ENCODE results near the gene SMAD2.

SMAD2 gene

DNA sequence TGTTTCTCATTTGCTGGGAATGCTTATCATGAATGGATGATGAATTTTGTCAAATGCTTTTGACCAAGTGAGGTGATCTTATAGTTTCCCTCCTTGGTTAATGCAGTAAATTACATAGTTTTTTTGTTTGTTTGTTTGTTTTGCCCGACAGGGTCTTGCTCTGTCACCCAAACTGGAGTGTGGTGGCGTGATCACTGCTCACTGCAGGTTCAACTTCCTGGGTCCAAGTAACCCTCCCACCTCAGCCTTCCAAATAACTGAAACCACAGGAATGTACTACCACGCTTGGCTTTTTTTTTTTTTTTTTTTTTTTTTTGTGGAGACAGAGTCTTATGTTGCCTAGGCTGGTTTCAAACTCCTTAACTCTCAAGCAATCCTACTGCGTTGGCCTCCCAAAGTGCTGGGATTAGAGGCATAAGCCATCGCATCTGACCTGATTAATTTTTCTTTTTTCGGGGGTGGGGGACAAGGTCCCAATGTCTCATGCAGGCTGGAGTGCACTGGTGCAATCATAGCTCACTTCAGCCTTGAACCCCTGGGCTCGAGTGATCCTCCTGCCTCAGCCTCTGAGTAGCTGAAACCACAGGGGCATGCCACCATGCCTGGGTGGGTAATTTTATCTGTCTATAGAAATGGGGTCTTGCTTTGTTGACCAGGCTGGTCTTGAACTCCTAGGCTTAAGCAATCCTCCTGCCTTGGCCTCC is 48.6 kb downstream of the SMAD2 start:
- DNase-seq (ENCODE audit: extremely low spot score), result no peak
- TF ChIP-seq FOXM1 (IDR thresholded peaks at IDR 0.05; ENCODE audit: borderline replicate concordance) (no peak), NFRKB (IDR thresholded peaks at IDR 0.05) (no peak), ARNT (IDR thresholded peaks at IDR 0.05) (no peak), SUZ12 (IDR thresholded peaks at IDR 0.05) (no peak), ZNF384 (IDR thresholded peaks at IDR 0.05) (0 out of 2 replicates have a peak, but pooled peaks have one; percentile 25)
- ChIA-PET POLR2A (no interaction called here), CTCF (no interaction called here)

- CTCF ChIA-PET, result no interaction called here
- no peak for DNase-seq (ENCODE audit: extremely low spot score)
- TF ChIP-seq LEF1 (IDR thresholded peaks at IDR 0.05; ENCODE audit: borderline replicate concordance) (no peak), ARNT (IDR thresholded peaks at IDR 0.05) (no peak), ELF4 (IDR thresholded peaks at IDR 0.05) (no peak), FOXK2 (IDR thresholded peaks at IDR 0.05) (no peak), SP1 (IDR thresholded peaks at IDR 0.05) (no peak), TARDBP (IDR thresholded peaks at IDR 0.05) (no peak), FOXA1 (IDR thresholded peaks at IDR 0.05) (no peak), HDGF (IDR thresholded peaks at IDR 0.05; ENCODE audit: borderline replicate concordance) (no peak), ZNF384 (IDR thresholded peaks at IDR 0.05) (no peak), FOXM1 (IDR thresholded peaks at IDR 0.05; ENCODE audit: borderline replicate concordance) (no peak), SUZ12 (IDR thresholded peaks at IDR 0.05) (no peak), CTBP1 (IDR thresholded peaks at IDR 0.05; ENCODE audit: borderline replicate concordance) (no peak)
- POLR2A ChIA-PET, result no interaction called here
Observed at GRCh38 chr18:47881042-47881441, 49.4 kb downstream of the SMAD2 start.

GRCh38 chr18:47877892-47878291 is 52.6 kb downstream of the SMAD2 start:
- DNase-seq (ENCODE audit: extremely low spot score), result no peak
- TF ChIP-seq CTBP1 (IDR thresholded peaks at IDR 0.05; ENCODE audit: borderline replicate concordance) (no peak), ZNF384 (IDR thresholded peaks at IDR 0.05) (no peak), FOXA1 (IDR thresholded peaks at IDR 0.05) (no peak), FOXK2 (IDR thresholded peaks at IDR 0.05) (no peak), FOXM1 (IDR thresholded peaks at IDR 0.05; ENCODE audit: borderline replicate concordance) (no peak), LEF1 (IDR thresholded peaks at IDR 0.05; ENCODE audit: borderline replicate concordance) (no peak), NFRKB (IDR thresholded peaks at IDR 0.05) (no peak), L3MBTL2 (conservative IDR thresholded peaks at IDR 0.05) (no peak), ELF4 (IDR thresholded peaks at IDR 0.05) (no peak)
- ChIA-PET CTCF (interaction anchor here (1.1 kb wide), 1 partner anchor 12 kb away, joined by 5 read pairs; no protein-coding TSS in a partner anchor), POLR2A (interaction anchor here (0.9 kb wide), 1 partner anchor 53 kb away, joined by 3 read pairs; the partner anchor contains the start of gene SMAD2)

- DNase-seq (ENCODE audit: extremely low spot score), result no peak
- TF ChIP-seq BHLHE40 (IDR thresholded peaks at IDR 0.05; ENCODE audit: borderline replicate concordance) (no peak), ZNF384 (IDR thresholded peaks at IDR 0.05) (no peak), ARNT (IDR thresholded peaks at IDR 0.05) (no peak), HDGF (IDR thresholded peaks at IDR 0.05; ENCODE audit: borderline replicate concordance) (no peak), NFRKB (IDR thresholded peaks at IDR 0.05) (no peak), SP1 (IDR thresholded peaks at IDR 0.05) (no peak), LEF1 (IDR thresholded peaks at IDR 0.05; ENCODE audit: borderline replicate concordance) (no peak), SUZ12 (IDR thresholded peaks at IDR 0.05) (no peak), CTBP1 (IDR thresholded peaks at IDR 0.05; ENCODE audit: borderline replicate concordance) (no peak), FOXA1 (IDR thresholded peaks at IDR 0.05) (no peak), FOXM1 (IDR thresholded peaks at IDR 0.05; ENCODE audit: borderline replicate concordance) (no peak), ELF4 (IDR thresholded peaks at IDR 0.05) (no peak), TARDBP (IDR thresholded peaks at IDR 0.05) (no peak), L3MBTL2 (conservative IDR thresholded peaks at IDR 0.05) (no peak), FOXK2 (IDR thresholded peaks at IDR 0.05) (no peak)
- TF ChIP-seq, protein P1, sequence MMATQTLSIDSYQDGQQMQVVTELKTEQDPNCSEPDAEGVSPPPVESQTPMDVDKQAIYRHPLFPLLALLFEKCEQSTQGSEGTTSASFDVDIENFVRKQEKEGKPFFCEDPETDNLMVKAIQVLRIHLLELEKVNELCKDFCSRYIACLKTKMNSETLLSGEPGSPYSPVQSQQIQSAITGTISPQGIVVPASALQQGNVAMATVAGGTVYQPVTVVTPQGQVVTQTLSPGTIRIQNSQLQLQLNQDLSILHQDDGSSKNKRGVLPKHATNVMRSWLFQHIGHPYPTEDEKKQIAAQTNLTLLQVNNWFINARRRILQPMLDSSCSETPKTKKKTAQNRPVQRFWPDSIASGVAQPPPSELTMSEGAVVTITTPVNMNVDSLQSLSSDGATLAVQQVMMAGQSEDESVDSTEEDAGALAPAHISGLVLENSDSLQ (IDR thresholded peaks at IDR 0.05), result no peak
- ChIA-PET POLR2A (no interaction called here), CTCF (no interaction called here)
Observed at GRCh38 chr18:47876813-47877212, 53.6 kb downstream of the SMAD2 start.

GRCh38 chr18:47873625-47874024 is 56.8 kb downstream of the SMAD2 start:
- ChIA-PET CTCF (no interaction called here), POLR2A (no interaction called here)
- TF ChIP-seq HDGF (IDR thresholded peaks at IDR 0.05; ENCODE audit: borderline replicate concordance) (no peak), FOXK2 (IDR thresholded peaks at IDR 0.05) (no peak), FOXA1 (IDR thresholded peaks at IDR 0.05) (no peak), CTBP1 (IDR thresholded peaks at IDR 0.05; ENCODE audit: borderline replicate concordance) (no peak), TARDBP (IDR thresholded peaks at IDR 0.05) (no peak), ARNT (IDR thresholded peaks at IDR 0.05) (no peak), SP1 (IDR thresholded peaks at IDR 0.05) (no peak), ELF4 (IDR thresholded peaks at IDR 0.05) (no peak), SUZ12 (IDR thresholded peaks at IDR 0.05) (no peak), LEF1 (IDR thresholded peaks at IDR 0.05; ENCODE audit: borderline replicate concordance) (no peak), NFRKB (IDR thresholded peaks at IDR 0.05) (no peak), L3MBTL2 (conservative IDR thresholded peaks at IDR 0.05) (no peak), FOXM1 (IDR thresholded peaks at IDR 0.05; ENCODE audit: borderline replicate concordance) (no peak), BHLHE40 (IDR thresholded peaks at IDR 0.05; ENCODE audit: borderline replicate concordance) (no peak), ZNF384 (IDR thresholded peaks at IDR 0.05) (no peak)
- TF ChIP-seq, protein P1 (IDR thresholded peaks at IDR 0.05), result no peak

GRCh38 chr18:47872426-47872825 is 58.0 kb downstream of the SMAD2 start:
- ChIA-PET CTCF (no interaction called here), POLR2A (no interaction called here)
- TF ChIP-seq FOXK2 (IDR thresholded peaks at IDR 0.05) (no peak), FOXM1 (IDR thresholded peaks at IDR 0.05; ENCODE audit: borderline replicate concordance) (no peak), ARNT (IDR thresholded peaks at IDR 0.05) (no peak), LEF1 (IDR thresholded peaks at IDR 0.05; ENCODE audit: borderline replicate concordance) (no peak), ELF4 (IDR thresholded peaks at IDR 0.05) (no peak), BHLHE40 (IDR thresholded peaks at IDR 0.05; ENCODE audit: borderline replicate concordance) (no peak), FOXA1 (IDR thresholded peaks at IDR 0.05) (no peak), ZNF384 (IDR thresholded peaks at IDR 0.05) (no peak), SP1 (IDR thresholded peaks at IDR 0.05) (no peak), HDGF (IDR thresholded peaks at IDR 0.05; ENCODE audit: borderline replicate concordance) (no peak), CTBP1 (IDR thresholded peaks at IDR 0.05; ENCODE audit: borderline replicate concordance) (no peak), TARDBP (IDR thresholded peaks at IDR 0.05) (no peak), L3MBTL2 (conservative IDR thresholded peaks at IDR 0.05) (no peak), SUZ12 (IDR thresholded peaks at IDR 0.05) (no peak), NFRKB (IDR thresholded peaks at IDR 0.05) (no peak)
- TF ChIP-seq, protein P1 (IDR thresholded peaks at IDR 0.05), result no peak
- no peak for DNase-seq (ENCODE audit: extremely low spot score)

More at GRCh38 chr18:47873625-47874024, 56.8 kb downstream of the SMAD2 start:
- no peak for DNase-seq (ENCODE audit: extremely low spot score)

Measured in HEK293T (cell line).